ENCODE measurements around the gene SH2B3.

DNA sequence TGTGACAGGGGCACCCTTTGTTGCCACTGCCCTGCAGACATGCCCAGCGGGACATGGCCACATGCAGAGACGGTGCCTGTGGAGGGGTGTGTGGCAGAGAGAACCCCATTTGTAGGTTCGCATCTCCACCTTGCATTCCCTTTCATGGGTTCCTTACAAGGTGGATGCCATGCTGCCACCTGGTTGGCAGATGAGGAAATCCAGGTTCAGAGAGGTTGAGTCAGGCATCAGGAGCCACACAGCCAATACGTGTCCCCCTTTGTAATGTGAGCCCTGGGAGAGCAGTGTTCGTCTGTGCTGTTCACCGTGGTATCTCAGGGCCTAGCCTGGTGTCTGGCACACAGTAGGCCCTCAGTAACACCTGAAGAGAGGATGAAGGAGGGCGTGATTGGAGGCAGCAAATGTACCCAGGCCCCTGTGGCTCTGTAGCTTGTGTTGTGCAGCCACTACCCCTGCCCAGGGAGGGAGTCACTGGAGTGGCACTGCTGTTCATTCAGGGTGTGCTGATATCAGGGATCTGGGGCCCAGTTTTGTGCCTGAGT lies 9.1 kb downstream of the SH2B3 start:
- TF ChIP-seq EZH2 (IDR thresholded peaks at IDR 0.05) (no peak), POLR2AphosphoS5 (IDR thresholded peaks at IDR 0.05; ENCODE audit: borderline replicate concordance, low read depth, low read length) (no peak), FOXP2 (optimal IDR thresholded peaks at IDR 0.05; ENCODE audit: control extremely low read depth, extremely low read length, insufficient read depth) (no peak)
